ENCODE data around the gene TMEM51.

Gene TMEM51

GRCh38 chr1:15153184-15153841 is at the start of gene TMEM51:
Gene TMEM51 (plus strand): TSS chr1:15153747. CDS start chr1:15215088, 61,341 bp downstream.
- DNase-seq (ENCODE audit: low spot score), result no peak

GRCh38 chr1:15103906-15104305 is 49.6 kb upstream of the TMEM51 start:
- no peak for DNase-seq (ENCODE audit: low spot score)

- no peak for DNase-seq (ENCODE audit: low spot score)
These were observed 48.8 kb upstream of the TMEM51 start for GRCh38 chr1:15104768-15105167.

- DNase-seq (ENCODE audit: low spot score), result no peak
These were observed 46.9 kb upstream of the TMEM51 start for GRCh38 chr1:15106608-15107007.

GRCh38 chr1:15107058-15107687 is 46.4 kb upstream of the TMEM51 start:
- no peak for DNase-seq (ENCODE audit: low spot score)

- DNase-seq (ENCODE audit: low spot score), result no peak
These were observed 45.6 kb upstream of the TMEM51 start for GRCh38 chr1:15107911-15108310.

GRCh38 chr1:15110128-15110866 is 43.2 kb upstream of the TMEM51 start:
- DNase-seq (ENCODE audit: low spot score), result no peak

- DNase-seq (ENCODE audit: low spot score), result no peak
These were observed 42.7 kb upstream of the TMEM51 start for GRCh38 chr1:15110867-15111230.

GRCh38 chr1:15113146-15113545 is 40.4 kb upstream of the TMEM51 start:
- DNase-seq (ENCODE audit: low spot score), result no peak

- DNase-seq (ENCODE audit: low spot score), result no peak
These were observed 38.7 kb upstream of the TMEM51 start for GRCh38 chr1:15114884-15115283.

GRCh38 chr1:15115542-15116330 is 37.8 kb upstream of the TMEM51 start:
- DNase-seq (ENCODE audit: low spot score), result no peak

GRCh38 chr1:15116966-15117365 is 36.6 kb upstream of the TMEM51 start:
- DNase-seq (ENCODE audit: low spot score), result no peak

- no peak for DNase-seq (ENCODE audit: low spot score)
These were observed 35.7 kb upstream of the TMEM51 start for GRCh38 chr1:15117671-15118325.

GRCh38 chr1:15118579-15118978 is 35.0 kb upstream of the TMEM51 start:
- DNase-seq (ENCODE audit: low spot score), result no peak

- DNase-seq (ENCODE audit: low spot score), result no peak
These were observed 33.1 kb upstream of the TMEM51 start for GRCh38 chr1:15120251-15120945.

GRCh38 chr1:15122331-15122730 is 31.2 kb upstream of the TMEM51 start:
- DNase-seq (ENCODE audit: low spot score), result no peak

GRCh38 chr1:15123270-15123669 is 30.3 kb upstream of the TMEM51 start:
- no peak for DNase-seq (ENCODE audit: low spot score)

- no peak for DNase-seq (ENCODE audit: low spot score)
These were observed 29.6 kb upstream of the TMEM51 start for GRCh38 chr1:15123925-15124324.

GRCh38 chr1:15124362-15125100 is 29.0 kb upstream of the TMEM51 start:
- no peak for DNase-seq (ENCODE audit: low spot score)

- no peak for DNase-seq (ENCODE audit: low spot score)
These were observed 28.3 kb upstream of the TMEM51 start for GRCh38 chr1:15125101-15125745.

Data from germinal center (tissue), 1 donor.